COLO668 (cell line): Measurements from ENCODE around the gene PLEKHM3.
"Not testable (repeated sequence)": the region's sequence is repeated elsewhere in the genome, so short reads cannot be mapped to it uniquely, and the experiment has no call there.

ENCODE experiments used
- DNase-seq: peaks from one replicate; lab custom pipeline; 2025; ENCODE audit not compliant: unreplicated experiment; lab: John Stamatoyannopoulos, UW

PLEKHM3 gene

DNA sequence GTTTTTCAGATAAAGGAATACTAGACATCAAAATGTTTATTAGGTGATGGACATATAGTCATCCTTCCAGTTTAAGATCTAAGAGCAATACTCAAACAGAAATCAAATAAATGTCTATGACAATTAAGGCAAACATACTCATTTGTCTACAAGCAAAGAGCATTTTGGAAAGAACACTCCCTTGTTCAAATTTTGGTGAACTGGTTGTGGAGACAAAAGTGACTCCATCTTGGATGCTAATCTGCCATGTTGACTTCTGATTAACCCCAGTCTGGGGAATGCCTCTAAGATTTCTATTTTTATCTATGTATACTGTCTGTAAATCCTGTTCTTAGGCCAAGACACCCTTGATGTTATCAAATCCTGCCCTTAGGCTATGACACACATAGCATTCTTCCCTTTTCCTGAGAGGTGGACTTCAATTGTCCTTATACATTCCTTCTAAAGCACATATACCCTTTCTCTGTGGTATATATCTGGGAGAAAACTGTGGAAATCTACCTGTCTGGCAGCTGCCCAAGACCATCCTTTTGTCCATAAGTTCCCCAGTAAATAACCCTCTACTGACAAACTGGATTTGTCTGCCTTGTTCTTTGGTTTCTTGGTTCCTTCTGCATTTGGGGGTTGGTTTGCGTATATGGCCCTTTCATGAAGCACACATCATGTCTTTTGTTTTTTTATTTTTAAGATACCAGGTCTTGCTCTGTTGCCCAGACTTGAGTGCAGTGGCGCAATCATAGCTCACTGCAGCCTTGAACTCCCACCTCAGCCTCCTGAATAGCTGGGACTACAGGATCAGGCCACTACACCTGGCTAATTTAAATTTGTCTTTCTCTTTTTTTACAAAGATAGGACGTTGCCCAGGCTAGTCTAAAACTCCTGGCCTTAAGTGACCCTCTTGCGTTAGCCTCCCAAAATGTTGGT, 12.5 kb upstream of the PLEKHM3 start:
- no peak for DNase-seq

DNA sequence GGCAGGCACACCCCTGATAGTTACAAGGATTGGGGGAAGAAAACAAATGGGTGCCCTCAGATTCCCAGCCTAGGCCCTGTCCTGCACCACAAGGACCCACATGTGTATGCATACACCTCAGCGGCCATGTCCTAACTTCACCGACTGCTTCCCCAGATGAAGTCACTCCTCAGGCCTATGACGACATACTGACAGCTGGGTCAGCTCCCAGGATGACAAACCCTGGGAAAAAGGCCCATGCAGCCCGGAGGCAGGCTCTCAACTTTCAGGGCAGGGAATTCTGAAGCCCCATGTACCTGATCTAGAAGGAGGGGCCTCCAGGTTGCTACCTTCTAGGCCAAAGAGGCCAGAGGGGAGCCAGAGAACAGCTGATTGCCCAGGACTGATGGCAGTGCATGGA, 11.0 kb upstream of the PLEKHM3 start:
- DNase-seq, result no peak

DNA sequence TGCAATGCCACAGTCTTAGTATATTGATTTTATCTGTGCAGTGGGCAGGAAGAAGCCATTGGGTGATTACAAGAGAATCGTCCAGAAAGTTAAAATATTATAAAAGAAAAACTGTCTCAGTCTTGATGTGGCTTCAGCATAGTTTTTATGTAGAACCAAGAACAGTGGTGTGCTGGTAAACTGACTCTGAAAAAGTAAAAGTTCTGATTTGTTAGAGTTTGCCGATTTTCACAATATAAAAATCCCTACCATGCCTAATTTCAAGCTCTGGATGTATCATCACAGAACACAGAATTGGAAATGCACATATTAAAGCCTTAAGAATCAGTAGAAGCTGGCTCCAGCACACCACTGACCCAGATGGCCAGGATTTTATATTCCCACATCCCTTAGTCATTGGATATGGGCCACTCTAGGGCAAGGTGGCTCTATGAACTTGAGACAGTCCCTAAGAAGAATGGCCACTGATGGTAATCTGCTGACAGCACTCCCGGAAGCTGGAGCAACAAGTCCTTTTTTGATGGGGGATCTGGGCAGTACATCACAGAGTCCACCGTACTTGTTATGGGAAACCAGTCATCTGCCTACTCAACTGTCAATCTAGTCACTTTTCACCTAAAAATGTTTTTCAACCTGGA, 9.3 kb upstream of the PLEKHM3 start:
- DNase-seq, result no peak

DNA sequence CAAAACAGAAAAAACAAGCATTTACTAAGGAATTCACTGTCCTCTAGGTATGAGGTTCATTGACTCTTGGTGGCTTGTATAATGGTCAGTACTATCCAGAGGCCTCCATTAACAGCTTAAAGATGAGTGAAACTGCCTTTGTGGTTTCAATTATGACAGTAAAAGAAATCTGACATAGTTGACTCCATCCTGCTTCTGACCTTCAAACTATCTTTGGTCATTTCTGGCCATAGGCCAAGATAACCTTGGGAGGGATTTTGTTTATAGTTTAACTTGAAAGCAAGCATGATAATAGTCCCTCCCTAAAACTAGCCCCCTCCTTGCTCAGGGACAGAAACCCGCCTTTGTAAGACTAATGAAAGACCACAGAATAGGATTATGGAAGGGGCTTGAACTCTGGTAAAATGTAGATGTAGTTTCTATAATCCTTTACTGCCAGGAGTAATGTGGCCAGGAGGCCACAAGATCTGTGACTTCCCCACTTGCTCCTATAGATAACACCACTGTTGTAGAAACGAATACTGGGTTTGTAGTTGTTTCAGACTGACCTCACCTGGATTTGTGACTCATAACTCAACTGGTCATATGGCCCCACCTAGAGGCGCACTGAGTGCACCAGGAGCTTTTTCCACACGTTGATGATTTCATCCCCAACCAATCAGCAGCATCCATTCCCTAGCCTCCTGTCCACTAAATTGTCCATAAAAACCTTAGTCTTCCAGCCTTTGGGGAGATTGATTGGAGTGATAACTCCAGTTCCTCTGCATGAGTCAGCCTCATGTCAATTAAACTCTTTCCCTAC, 8.6 kb upstream of the PLEKHM3 start:
- DNase-seq, result peak; percentile 48

DNA sequence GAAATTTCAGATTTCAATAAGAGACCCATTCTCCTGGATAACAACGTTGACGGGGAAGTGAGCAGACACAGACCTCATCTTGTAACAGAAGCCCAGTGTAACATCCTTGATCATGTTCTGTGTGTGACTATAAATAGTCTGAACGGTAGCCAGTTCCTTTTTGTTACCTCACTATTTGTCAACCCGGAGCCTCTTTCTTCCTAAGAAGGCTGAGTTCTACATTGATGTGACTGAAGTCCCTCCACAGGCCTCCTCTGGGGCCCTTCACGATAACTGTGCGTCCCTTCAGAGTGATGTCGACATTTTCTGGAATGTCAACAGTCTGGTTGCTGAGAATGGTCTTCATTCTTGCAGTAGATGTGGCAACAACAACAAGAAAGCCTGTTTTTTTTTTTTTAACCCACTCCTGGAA, 6.3 kb upstream of the PLEKHM3 start:
- DNase-seq, result no peak

DNA sequence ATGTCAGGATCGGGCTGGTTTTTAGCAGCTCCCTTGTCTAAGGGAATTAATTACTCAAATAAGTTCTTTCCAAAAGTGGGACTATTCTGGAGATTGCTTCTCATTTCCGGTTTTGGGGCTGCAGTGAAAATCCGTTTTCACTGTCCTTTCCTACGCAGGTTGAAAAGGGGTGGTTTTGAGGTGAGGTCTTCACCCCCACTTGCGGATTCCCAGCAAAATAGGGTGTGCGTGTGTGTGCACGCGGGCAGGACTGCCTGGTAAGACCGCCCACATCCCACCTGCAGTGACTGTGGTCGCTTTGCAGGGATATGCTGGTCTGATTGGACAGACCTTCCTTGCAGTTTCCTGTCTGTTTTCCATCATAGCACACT, 472 bp upstream of the PLEKHM3 start:
- DNase-seq, result no peak

DNA sequence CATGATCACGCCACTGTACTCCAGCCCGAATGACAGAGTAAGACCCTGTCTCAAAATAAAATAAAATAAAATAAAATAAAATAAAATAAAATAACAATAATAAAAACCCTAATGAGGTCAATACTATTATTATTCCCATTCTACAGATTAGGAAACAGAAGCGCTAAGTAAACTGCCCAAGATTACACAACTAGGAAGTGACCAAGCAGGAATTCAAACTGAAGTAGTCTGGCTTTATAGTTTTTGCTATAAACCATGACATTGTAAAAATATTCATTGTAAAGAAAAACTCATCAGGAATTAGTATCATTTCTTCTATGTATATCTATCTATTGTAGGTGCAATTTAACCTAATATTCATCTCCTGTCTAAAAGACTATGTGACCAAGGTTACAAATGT, 1.2 kb downstream of the PLEKHM3 start:
- no peak for DNase-seq

DNA sequence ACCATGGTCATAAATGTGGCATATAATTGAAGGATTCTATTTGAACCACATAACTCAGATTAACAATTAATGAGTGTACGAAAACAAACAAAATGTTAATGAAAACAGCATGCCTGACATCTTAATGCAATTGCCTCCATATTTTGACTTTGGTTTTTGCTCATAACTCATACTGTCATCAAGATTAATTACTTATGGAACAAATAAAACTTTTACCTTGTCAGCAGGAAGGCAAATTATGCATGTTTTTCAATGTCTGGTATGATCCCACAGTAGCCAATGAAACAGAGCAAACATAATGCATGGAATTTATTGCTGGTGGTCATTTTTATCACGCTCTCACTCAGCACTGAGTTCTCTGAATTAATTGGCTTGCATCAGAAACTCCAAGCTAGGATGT, 5.1 kb downstream of the PLEKHM3 start:
- DNase-seq, result no peak

DNA sequence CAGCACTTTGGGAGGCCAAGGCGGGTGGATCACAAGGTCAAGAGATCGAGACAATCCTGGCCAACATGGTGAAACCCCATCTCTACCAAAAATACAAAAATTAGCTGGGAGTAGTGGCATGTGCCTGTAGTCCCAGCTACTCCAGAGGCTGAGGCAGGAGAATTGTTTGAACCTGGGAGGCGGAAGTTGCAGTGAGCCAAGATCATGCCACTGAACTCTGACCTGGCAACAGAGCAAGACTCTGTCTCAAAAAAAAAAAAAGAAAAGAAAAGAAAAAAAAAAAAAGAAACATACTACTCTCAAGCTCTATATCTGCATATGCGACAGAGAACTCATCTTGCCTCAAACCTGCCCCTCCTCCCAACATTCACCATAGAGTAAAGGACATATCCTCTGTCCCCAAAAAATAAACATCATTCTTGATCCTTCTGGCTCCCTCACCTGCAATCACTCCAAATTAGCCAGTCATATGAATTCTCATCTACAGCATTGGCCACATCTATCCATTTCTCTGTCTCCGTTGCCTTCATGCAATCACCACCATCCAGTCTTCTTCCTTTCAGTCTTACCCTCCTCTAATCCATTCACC, 7.1 kb downstream of the PLEKHM3 start:
- DNase-seq, result not testable (repeated sequence)

DNA sequence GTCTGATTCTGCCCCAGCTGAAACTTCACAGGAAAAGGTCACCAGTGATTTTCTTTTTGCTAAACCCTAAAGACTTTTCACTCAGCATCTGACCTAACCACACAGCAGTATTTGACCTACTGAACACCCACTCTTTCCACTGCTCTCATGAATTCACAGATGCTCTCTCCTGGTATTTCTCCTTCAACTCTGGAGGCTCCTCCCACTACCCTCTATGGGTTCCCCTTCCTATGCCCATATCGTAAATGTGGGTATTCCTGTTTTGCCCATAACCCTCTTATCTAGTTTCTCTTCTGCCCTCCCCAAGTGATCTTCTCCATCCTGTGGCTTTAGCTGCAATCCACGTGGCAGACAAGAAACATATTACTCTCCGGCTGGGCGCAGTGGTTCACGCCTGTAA, 7.6 kb downstream of the PLEKHM3 start:
- no peak for DNase-seq

DNA sequence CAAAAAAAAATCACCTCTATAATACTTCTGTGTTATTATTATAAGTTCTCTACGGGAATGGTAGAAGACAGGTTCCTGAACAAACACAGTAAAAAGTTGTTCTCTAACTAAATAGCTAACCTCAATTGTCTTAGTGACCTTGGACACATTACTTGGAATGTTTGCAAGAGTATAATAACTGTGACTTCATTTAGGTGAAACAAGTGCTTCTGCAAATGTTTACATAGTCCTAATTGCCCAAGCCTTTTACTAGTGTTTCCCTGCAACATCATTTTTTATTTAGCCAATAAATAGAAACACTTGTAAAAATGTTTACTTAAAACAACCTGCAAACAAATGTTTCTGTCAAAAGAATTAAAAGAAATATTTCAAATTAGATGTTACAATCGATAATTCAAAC, 9.9 kb downstream of the PLEKHM3 start:
- DNase-seq, result no peak

DNA sequence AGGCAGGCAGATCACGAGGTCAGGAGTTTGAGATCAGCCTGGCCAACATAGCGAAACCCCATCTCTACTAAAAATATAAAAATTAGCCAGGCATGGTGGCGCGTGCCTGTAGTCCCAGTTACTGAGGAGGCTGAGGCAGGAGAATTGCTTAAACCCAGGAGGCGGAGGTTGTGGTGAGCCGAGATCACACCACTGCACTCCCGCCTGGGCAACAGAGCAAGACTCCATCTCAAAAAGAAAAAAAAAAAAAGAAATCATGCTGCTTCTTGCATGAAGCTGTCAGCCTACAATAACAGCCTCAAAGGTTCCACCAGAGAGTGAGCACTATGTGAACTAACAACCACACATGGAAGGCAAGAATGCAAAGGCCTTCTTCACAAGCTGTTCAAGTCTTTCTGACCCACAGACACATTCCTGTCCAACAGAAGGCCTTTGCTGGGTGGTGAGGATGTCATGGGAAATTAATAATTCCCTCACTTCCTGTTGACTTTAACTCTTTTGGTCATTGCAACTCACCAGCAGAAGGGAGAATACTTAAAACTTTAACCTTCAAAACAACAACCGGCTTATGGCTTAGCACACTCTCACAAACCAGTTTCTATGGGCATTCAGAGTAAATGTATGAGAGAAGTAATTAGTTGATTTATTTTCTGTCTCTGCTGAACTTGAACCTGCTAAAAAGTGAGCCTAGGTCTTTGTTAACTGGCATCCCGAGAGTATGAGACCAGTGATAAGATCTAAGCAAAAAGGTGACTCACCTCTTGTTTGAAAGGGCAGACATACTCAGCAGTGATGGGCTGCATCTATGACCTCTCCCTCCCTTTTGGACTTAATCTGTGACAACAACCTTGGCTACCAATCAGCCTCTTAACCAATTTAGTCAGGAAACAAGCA, 11.8 kb downstream of the PLEKHM3 start:
- no peak for DNase-seq

DNA sequence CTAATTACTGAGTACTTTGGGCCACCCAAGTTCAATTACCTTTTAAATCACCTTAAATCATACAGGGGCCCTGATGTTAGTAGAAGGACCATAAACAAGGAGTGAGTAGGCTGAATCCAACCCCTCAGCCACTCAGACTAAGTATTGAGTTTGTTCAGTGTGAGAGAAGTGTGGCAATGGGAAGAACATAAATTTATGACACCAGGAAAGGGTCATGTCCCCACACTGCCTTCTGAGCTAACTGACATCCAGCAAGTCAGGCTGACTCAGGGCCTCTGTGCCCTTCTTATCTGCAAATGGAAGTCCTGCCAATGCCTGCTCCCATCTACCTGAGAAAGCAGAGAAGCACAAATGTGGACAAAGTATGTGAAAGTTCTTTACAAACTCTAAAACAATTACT, 12.9 kb downstream of the PLEKHM3 start:
- no peak for DNase-seq

DNA sequence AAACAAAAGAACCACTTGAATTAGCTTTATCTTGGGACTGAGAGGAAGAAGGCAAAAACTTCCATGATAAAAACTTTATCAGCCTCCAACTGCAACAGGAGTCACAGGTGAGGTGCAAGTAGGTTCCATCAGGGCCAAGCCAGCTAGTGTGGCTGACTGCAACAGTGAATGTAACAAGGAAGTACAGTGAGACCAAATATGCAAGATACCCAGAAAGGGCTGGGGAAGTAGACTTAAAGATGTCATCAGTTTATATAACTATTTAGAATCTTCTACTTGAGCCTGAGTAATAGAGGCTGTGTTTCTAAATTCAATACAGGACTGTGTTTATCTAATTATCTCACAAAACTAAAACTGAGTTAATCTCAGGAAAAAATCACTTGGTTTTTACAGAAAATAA, 14.8 kb downstream of the PLEKHM3 start:
- DNase-seq, result no peak

DNA sequence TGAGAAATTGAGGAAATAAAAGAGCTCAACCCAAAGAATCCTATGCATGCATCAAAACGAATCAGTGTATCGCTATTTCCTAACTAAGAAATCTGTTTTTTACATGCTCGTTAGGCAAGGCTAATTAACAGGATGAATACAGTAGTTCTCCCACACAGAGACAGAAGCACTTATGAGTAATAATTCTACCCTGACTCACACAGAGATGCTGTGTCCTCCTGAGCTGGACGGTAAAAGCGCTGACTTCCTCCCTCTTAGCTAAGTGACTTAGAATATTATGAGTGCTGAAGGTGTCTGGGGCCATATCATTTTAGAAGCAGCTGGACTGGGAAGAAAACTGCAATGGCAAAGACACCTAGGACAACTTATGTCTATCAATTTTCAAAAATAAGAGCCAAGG, 18.5 kb downstream of the PLEKHM3 start:
- no peak for DNase-seq

DNA sequence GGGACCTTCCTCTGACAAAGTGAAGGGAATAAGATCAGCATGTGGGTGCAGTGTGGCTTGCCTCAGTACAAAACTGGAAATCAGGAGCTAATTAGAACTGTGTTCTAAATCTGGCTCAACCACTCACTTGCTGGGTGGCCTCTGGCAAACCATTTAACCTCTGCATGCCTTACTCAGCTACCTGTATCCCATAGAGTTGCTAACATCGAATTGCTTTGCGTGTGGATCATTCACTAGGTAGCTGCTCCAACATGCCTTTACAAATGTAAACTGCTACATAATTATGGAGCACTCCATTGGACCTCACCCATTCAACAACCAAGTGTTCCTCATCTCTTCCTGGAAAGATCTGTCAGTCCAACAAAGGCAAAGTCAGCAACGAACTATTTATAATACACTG, 19.0 kb downstream of the PLEKHM3 start:
- no peak for DNase-seq

DNA sequence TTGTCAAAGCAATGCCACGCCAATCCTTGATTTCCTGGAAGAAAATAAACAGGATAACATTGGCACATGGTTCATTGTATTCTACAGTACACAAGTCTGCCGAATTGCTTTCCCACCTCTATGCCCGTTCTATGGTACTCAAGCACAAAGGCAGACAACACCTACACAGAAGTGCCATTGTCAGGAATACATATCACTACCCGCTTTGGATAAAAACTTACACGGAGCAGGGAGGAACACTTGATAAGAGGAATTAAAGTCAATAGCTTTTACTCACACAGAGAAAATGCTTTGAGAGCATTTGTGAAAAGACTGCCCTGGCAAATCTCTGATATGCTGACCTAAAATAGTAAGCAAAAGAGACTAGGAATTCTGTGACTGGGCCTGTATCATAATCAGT, 23.4 kb downstream of the PLEKHM3 start:
- no peak for DNase-seq

DNA sequence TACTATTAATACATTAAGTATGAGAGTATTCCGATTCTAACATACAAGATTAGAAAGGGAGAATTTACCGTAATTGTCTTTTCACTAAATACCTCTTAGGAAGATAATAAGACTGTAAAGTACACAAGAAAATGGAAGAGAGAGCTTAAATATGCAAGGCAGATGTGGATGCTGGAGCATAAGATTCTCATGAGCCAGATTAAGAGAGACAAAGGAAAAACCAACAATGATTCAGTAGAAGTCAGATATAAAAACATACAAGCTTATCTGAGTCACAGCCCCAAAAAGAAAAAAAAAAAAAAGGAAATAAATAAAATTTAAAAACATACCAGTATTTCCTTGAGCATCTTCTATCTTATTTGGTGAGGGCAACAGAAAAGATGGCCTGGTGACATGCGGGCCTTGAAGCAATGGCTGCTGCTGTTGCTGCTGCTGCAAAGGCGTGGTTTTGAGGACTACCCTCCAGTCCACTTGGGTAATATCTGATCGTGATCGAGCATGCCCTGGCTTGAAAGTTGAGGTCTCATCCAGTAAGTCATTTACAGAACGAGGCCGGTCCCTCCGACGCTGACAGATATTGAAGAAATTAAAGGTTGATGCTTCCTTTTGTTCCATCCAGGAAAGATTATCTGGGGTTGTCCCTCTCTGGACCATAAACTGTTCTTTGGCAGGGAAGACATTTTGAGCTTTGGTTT, 24.5 kb downstream of the PLEKHM3 start:
- DNase-seq, result no peak

DNA sequence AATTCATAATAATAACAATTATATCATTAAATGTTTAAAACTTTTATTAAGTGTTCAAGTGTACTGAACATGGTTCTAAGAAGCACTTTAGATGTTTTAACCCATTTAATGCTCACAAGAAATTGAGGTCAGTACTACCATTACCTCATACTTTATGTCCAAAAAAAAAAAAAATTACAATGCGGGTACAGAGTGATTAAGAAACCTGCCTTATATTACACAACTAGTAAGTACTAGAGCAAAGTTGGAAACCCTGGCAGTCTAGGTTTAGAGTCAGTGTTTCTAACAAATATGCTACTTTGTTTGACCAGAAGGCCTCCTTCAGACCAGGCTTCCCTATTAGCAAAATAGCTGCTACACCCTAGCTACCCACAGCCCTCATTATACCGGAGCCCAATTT, 28.5 kb downstream of the PLEKHM3 start:
- no peak for DNase-seq

DNA sequence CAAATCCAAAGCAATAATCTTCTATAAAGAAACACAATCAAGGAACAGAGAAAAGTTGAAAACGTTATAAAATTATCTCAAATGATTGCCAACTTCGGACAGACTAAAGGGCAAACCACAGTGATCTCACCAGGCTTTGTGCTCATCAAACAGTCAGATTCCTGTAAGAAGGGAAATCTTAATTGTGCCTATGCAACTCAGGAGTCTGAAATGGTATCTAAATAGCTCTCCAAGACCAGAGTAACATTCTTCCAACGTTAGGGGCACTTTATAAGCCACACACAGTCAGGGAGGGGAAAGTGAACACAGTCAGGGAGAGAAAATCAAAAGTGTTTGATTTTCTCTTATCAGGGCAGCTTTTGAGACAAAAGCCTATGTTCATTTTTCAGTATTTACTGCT, 29.4 kb downstream of the PLEKHM3 start:
- no peak for DNase-seq
